GM19193 (cell line): ENCODE results near the gene H6PD.

Experiments used
- POLR2A ChIP-seq: IDR thresholded peaks from 4 replicates; pipeline ENCODE4 v1.6.1; 2011; ENCODE audit not compliant: insufficient read depth, insufficient read length; ENCODE audit errors: extremely low read depth

Gene H6PD

DNA sequence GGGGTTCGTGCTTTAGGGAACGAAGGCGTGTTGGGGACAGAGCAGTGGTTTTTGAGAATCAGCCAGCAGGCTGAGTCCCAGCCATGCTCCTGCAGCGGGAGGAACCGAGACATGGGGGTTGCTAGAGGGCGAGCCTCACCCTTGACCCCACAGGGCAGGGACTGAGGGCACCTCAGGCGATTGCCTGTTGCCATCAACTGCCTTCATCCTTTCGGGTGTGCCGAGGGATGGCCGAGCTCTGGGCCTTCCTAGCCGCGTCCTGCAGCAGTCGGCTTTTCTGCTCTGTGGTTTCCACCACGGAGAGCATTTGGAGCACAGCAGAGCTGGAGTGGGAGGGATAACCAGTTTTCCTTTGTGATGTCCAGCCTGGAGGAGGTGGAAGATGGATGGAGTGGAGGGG lies 71.4 kb downstream of the H6PD start:
- TF ChIP-seq POLR2A: no peak

DNA sequence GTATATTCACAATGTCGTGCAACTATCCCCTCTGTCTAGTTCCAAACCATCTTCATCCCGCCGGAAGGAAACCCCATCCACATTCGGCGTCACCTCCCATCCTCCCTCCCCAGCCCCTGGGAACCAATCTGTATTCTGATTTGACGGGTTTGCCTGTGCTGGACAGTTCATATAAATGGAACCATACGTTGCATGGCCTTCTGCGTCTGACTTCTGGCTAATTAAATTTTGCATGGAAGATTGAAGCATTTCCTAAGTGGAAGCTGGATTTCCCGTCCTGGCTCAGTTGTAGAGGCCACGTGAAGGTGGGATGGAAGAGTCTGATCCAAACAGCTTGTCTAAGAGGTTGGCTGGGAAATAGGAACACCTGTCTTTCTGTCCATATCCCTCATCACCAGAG lies 72.7 kb downstream of the H6PD start:
- TF ChIP-seq POLR2A: no peak

- TF ChIP-seq POLR2A: no peak
These were observed 73.7 kb downstream of the H6PD start for GRCh38 chr1:9308236-9308785.

GRCh38 chr1:9309080-9309479 lies 74.5 kb downstream of the H6PD start:
- TF ChIP-seq POLR2A: no peak

GRCh38 chr1:9309991-9310390 lies 75.4 kb downstream of the H6PD start:
- TF ChIP-seq POLR2A: no peak

DNA sequence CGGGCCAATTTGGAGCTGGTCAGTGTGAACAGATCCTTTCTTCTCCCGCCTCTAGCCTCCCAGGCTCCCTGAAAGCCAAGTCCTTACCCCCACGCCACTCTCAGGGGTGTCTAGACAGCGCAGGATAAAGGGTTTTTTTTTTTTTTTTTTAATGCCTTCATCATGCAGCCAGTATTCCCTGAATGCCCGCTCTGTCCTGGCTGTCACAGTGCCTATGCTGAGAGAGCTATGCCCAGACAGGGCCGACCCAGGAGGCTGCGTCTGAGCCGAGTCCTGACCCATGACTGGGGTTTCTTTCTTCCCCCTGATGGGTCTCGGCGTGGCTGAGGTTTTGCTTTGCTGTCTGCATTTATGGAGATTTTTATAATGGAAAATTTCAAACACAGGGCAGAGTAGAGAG lies 76.5 kb downstream of the H6PD start:
- TF ChIP-seq POLR2A: no peak

DNA sequence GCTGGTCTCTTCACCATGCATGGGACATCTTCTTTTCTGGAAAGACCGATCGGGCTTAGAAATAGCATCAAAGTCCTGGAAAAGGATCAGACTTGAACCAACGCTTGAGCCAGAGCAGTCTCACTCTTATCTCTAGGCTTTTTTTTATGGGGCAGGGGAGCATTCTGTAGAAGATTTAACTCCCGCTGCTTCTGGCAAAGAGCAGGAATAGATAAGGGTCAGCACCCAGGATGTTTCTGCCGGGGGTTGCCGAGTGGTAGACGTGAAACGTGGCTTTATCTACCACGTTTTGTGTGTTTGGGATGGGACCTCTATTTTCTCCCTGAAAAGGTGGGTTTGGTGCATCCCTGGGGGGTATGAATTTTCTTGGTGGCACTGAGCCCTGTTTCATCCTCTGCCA lies 76.9 kb downstream of the H6PD start:
- TF ChIP-seq POLR2A: no peak

GRCh38 chr1:9312168-9312720 lies 77.7 kb downstream of the H6PD start:
- TF ChIP-seq POLR2A: no peak

DNA sequence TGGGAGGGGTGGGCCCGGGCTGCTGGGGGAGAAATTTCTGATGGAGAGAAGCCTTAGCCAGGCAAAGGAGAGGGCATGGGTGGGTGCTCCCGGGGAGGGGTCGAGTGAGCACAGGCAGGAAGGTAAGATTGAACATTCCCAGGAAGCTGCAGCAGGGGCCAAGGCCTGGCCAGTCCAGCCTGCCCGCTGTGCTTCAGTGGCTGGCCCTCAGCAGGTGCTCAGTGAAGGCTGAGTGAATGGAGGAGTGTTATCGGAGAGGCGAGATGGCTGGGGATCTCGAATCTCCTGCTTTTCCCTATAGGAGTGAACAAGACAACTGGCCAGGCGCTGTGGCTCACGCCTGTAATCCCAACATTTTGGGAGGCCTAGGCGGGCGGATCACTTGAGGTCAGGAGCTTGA lies 79.0 kb downstream of the H6PD start:
- no peak for TF ChIP-seq POLR2A

GRCh38 chr1:9314111-9314510 lies 79.5 kb downstream of the H6PD start:
- no peak for TF ChIP-seq POLR2A

- no peak for TF ChIP-seq POLR2A
These were observed 80.3 kb downstream of the H6PD start for GRCh38 chr1:9314711-9315379.

DNA sequence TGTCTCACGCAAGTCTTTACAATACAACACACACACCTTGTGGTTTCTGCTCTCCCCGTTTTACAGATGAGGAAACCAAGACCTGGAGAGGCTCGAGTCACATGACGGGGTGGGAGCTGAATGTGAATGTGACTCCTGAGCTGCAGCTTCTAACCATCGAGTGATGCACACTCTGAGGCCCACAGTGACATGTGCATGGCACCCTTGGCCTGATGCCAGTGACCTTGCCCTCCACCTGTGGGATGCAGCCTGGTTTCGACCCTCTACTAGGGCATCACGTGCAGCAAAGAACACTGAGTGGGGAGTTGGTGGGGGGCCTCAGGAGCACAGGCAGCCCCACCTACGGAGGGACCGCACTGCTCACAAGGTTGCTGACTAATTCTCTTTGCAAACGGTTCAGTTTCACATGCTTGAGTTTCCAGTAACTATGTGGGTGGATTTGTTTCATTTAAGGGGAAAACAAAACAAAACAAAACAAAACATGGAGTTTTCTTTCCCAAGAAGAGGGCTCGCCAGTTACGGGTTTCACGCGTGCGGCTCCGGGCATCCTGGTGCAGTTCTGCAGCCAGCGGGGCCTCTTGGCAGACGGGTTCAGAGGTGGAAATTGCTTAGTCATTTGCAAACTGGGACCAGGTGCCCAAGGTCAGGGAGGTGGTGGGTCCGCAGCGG lies 81.0 kb downstream of the H6PD start:
- no peak for TF ChIP-seq POLR2A

DNA sequence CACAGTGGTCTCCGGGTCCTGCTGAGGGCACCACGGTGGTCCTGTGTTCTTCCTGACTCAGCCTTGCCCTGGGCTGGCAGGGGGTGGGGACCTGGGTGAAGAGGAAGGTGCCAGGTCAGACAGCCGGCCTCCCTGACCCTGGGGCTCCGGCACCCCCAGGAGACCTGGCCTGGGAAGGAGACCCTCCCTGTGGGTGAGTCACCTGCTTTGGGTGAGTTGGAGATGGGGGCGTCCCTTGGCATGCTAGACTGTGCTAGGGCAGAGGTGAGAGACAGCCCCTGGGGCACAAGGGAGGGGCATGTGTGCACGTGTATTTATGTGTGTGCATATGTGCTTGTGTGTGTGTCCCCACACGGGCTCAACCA lies 81.5 kb downstream of the H6PD start:
- no peak for TF ChIP-seq POLR2A

- TF ChIP-seq POLR2A: no peak
These were observed 81.9 kb downstream of the H6PD start for GRCh38 chr1:9316512-9316911.

- no peak for TF ChIP-seq POLR2A
These were observed 82.5 kb downstream of the H6PD start for GRCh38 chr1:9317072-9317471.
